CD14-positive monocyte (primary cell): ENCODE measurements around the gene ALOX5. TPM values are rescaled to one million over a fixed set of nuclear protein-coding genes. Genes with fewer than 3 reads are reported as not detected.

ENCODE experiments used
- DNase-seq, 3 donors: peaks; one replicate each; pipeline ENCODE4 v3.0.0-alpha.2; 2011 to 2022
- H2AFZ ChIP-seq: 2 replicates; pipeline ENCODE4 v1.6.0; 2012; ENCODE audit warnings: mild to moderate bottlenecking, low read depth, low read length, inconsistent platforms; ENCODE audit not compliant: insufficient read depth, poor library complexity, severe bottlenecking
- H3K27ac ChIP-seq, 2 donors: 1 replicate in 1 of 2; 2 replicates in 1 of 2; pipeline ENCODE4 v1.5.1; 2012 to 2013; ENCODE audit warnings: low read length in 2 of 2, control low read depth in 1 of 2, inconsistent platforms in 1 of 2, low read depth in 1 of 2, mild to moderate bottlenecking in 1 of 2
- H3K27me3 ChIP-seq, 2 donors: one replicate each; pipeline versions ENCODE4 v1.6.0 to v1.6.1; 2011 to 2013; ENCODE audit warnings: low read length in 2 of 2; ENCODE audit not compliant: control insufficient read depth in 2 of 2, insufficient read depth in 2 of 2
- H3K36me3 ChIP-seq, 2 donors: replicated peaks in 1 of 2; 1 replicate in 1 of 2; 2 replicates in 1 of 2; pipeline versions ENCODE4 v1.5.1 to v1.6.1; 2012 to 2013; ENCODE audit warnings: low read length in 2 of 2, control low read depth in 1 of 2, inconsistent platforms in 1 of 2, mild to moderate bottlenecking in 1 of 2; ENCODE audit not compliant: insufficient read depth in 2 of 2, control insufficient read depth in 1 of 2
- H3K4me1 ChIP-seq, 2 donors: 1 replicate in 1 of 2; 2 replicates in 1 of 2; pipeline versions ENCODE4 v1.5.1 to v1.6.1; 2012 to 2013; ENCODE audit warnings: low read length in 2 of 2, control low read depth in 1 of 2, inconsistent platforms in 1 of 2, mild to moderate bottlenecking in 1 of 2, moderate library complexity in 1 of 2; ENCODE audit not compliant: insufficient read depth in 2 of 2, control insufficient read depth in 1 of 2
- H3K4me2 ChIP-seq: replicated peaks from 2 replicates; pipeline ENCODE3; 2012; ENCODE audit warnings: low read length, moderate library complexity, mild to moderate bottlenecking; ENCODE audit not compliant: poor library complexity, severe bottlenecking; ENCODE audit errors: extremely low read depth
- H3K4me3 ChIP-seq, 3 experiments: fragments of 200-600 bp in 1 of 3; sonication (generic) in 1 of 3; replicated peaks in 1 of 3; 1 replicate in 2 of 3; 2 replicates in 1 of 3; pipeline ENCODE4 v1.5.1; 2011 to 2013; ENCODE audit warnings: low read length in 3 of 3, mild to moderate bottlenecking in 3 of 3, control low read depth in 2 of 3, low read depth in 2 of 3, inconsistent platforms in 1 of 3, moderate library complexity in 1 of 3
- H3K79me2 ChIP-seq: 2 replicates; pipeline ENCODE4 v1.6.0; 2012; ENCODE audit warnings: mild to moderate bottlenecking, control low read depth, inconsistent platforms, low read length, moderate library complexity; ENCODE audit not compliant: insufficient read depth
- H3K9ac ChIP-seq: 2 replicates; pipeline ENCODE4 v1.6.0; 2017; ENCODE audit warnings: low read length, mild to moderate bottlenecking; ENCODE audit not compliant: insufficient read depth, poor library complexity, severe bottlenecking
- H3K9me3 ChIP-seq, 2 donors: replicated peaks in 1 of 2; 1 replicate in 1 of 2; 2 replicates in 1 of 2; pipeline versions ENCODE4 v1.5.1 to v1.6.1; 2012 to 2013; ENCODE audit warnings: low read length in 2 of 2, control low read depth in 1 of 2; ENCODE audit not compliant: control insufficient read depth in 1 of 2, insufficient read depth in 1 of 2
- H4K20me1 ChIP-seq: 2 replicates; pipeline ENCODE4 v1.6.0; 2012; ENCODE audit warnings: mild to moderate bottlenecking, low read length, control low read depth, moderate library complexity; ENCODE audit not compliant: insufficient read depth
- H3K27ac Mint-ChIP-seq, 7 donors: one replicate each; pipeline ENCODE4 v1.8.0; 2020; ENCODE audit warnings: mild to moderate bottlenecking in 7 of 7, mixed read lengths in 7 of 7, moderate library complexity in 6 of 7, inconsistent platforms in 2 of 7
- H3K27me3 Mint-ChIP-seq, 3 donors: one replicate each; pipeline ENCODE4 v1.8.0; 2021 to 2022; ENCODE audit warnings: low read depth in 3 of 3, mild to moderate bottlenecking in 3 of 3, mixed read lengths in 3 of 3, moderate library complexity in 3 of 3, inconsistent platforms in 1 of 3
- H3K36me3 Mint-ChIP-seq, 2 donors: one replicate each; pipeline ENCODE4 v1.8.0; 2020; ENCODE audit warnings: mixed read lengths in 2 of 2, inconsistent platforms in 1 of 2, mild to moderate bottlenecking in 1 of 2
- H3K4me1 Mint-ChIP-seq: one replicate; pipeline ENCODE4 v1.8.0; 2020; ENCODE audit warnings: mild to moderate bottlenecking, mixed read lengths
- H3K4me3 Mint-ChIP-seq, 2 donors: one replicate each; pipeline ENCODE4 v1.8.0; 2020; ENCODE audit warnings: mild to moderate bottlenecking in 2 of 2, mixed read lengths in 2 of 2, moderate library complexity in 1 of 2
- H3K9me3 Mint-ChIP-seq, 7 donors: one replicate each; pipeline ENCODE4 v1.8.0; 2020 to 2022; ENCODE audit warnings: mixed read lengths in 7 of 7, mild to moderate bottlenecking in 6 of 7, moderate library complexity in 6 of 7, inconsistent platforms in 2 of 7
- WGBS: methylation state at CpG from one replicate; pipeline ENCODE4 v1.1.5; 2013; ENCODE audit warnings: missing lambda C conversion rate; ENCODE audit not compliant: insufficient coverage; 5-methylcytosine and 5-hydroxymethylcytosine counted together
- intact Hi-C, 2 donors: fragments of 100-400 bp; cut with micrococcal nuclease; formaldehyde crosslinking; loops; one replicate each; pipeline versions ENCODE4 v1.15.0 to v1.15.1; 2023
- polyA plus RNA-seq, 3 donors: library from polyadenylated mRNA; depleted of rRNA in 1 of 3; unstranded in 2 of 3; stranded (reverse) in 1 of 3; fragments of 300-500 nt in 2 of 3; fragments of >200 nt in 1 of 3; fragmentation: Illumina TruSeq in 2 of 3; gene quantifications; 1 replicate in 2 of 3; 2 replicates in 1 of 3; pipeline ENCODE4 v1.2.3, GENCODE V29; 2012 to 2021
- TF ChIP-seq, protein P1 (sequence below): fragments of 200-600 bp; IDR thresholded peaks from one replicate; pipeline ENCODE4 v1.8.0; 2022; ENCODE audit warnings: antibody characterized with exemption, mild to moderate bottlenecking

Gene ALOX5
- polyA plus RNA-seq, 3 donors: 223 to 918 (median 272) TPM

DNA sequence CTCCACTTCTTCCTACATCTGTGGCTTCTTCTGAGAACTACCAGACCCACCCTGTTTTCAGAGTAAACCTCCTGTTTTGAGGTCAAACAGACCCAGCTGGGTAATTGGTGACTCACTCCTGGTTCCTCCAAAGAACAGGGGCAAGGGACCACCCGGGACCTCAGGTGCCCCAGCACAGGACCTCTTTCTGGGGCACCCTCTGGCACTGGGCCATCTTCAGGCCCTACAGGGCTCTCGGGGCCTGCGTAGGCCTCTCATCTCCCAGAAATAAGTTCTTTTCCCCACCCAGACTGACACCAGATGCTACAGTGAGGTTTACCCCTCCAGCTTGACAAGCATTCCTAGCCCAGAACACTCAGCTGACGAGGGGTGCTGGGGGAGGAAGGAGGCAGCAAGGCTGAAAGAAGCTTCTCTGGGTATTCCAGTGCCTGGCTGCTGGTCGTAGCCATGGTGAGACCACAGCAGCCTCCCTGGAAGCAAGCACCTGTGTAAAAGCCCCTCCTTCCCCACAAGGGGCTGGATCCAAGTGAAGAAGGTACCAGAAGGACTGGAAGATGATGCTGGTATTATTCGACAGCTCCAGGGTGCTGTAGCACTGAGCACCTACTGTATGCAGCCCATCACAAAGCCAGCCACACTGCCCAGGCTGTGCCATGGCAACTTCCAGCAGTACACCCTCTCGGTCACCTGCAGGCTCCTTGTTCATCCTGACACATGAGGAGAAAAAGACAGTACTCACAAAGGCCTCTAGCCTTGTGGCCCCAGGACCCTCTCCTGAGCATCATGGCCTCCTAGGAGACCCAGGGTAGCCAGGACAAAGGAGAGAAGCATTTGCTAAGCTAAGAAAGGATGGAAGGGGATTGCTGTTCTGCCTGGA, 47.4 kb downstream of the ALOX5 start:
- Mint-ChIP-seq H3K27me3 (peaks cover 0 to 2% (median 0%) of the 10 kb centered on the region in 3 donors), H3K27ac (peak overlapping the region; percentile 84 to 97 (median 95)), H3K4me3 (peak overlapping the region; percentile 57 to 89), H3K4me1 (peaks cover 96% of the 10 kb centered on the region), H3K9me3 (peaks cover 0 to 3% (median 0%) of the 10 kb centered on the region in 7 donors), H3K36me3 (peaks cover 55 to 58% of the 10 kb centered on the region in 2 donors)
- peak overlapping the region in 1 of 3 experiments; percentile 79 for H3K4me3 ChIP-seq
- H3K4me1 ChIP-seq: peaks cover 86 to 93% of the 10 kb centered on the region in 2 donors
- H3K9me3 ChIP-seq: no peaks in the 10 kb centered on the region
- no peak overlapping the region for H2AFZ ChIP-seq
- peaks cover 76% of the 10 kb centered on the region for H4K20me1 ChIP-seq
- no peaks in the 10 kb centered on the region for H3K27me3 ChIP-seq
- intact Hi-C loops: loop anchor here in 1 of 2 donors (2.0 to 5.0 kb wide), 2 partner anchors 36 to 39 kb away; no protein-coding TSS in a partner anchor
- TF ChIP-seq, protein P1, sequence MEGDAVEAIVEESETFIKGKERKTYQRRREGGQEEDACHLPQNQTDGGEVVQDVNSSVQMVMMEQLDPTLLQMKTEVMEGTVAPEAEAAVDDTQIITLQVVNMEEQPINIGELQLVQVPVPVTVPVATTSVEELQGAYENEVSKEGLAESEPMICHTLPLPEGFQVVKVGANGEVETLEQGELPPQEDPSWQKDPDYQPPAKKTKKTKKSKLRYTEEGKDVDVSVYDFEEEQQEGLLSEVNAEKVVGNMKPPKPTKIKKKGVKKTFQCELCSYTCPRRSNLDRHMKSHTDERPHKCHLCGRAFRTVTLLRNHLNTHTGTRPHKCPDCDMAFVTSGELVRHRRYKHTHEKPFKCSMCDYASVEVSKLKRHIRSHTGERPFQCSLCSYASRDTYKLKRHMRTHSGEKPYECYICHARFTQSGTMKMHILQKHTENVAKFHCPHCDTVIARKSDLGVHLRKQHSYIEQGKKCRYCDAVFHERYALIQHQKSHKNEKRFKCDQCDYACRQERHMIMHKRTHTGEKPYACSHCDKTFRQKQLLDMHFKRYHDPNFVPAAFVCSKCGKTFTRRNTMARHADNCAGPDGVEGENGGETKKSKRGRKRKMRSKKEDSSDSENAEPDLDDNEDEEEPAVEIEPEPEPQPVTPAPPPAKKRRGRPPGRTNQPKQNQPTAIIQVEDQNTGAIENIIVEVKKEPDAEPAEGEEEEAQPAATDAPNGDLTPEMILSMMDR: no peak
- H3K9ac ChIP-seq: peak overlapping the region; percentile 62
- peaks cover 40 to 62% of the 10 kb centered on the region in 2 donors for H3K36me3 ChIP-seq
- 42% methylated on average over 4 of the region's 7 CpGs for WGBS
- H3K27ac ChIP-seq: peak overlapping the region; percentile 68 to 92
- peak overlapping the region; percentile 80 for H3K4me2 ChIP-seq
- peaks cover 33% of the 10 kb centered on the region for H3K79me2 ChIP-seq
- DNase-seq: peak in 1 of 3 donors; percentile 48

DNA sequence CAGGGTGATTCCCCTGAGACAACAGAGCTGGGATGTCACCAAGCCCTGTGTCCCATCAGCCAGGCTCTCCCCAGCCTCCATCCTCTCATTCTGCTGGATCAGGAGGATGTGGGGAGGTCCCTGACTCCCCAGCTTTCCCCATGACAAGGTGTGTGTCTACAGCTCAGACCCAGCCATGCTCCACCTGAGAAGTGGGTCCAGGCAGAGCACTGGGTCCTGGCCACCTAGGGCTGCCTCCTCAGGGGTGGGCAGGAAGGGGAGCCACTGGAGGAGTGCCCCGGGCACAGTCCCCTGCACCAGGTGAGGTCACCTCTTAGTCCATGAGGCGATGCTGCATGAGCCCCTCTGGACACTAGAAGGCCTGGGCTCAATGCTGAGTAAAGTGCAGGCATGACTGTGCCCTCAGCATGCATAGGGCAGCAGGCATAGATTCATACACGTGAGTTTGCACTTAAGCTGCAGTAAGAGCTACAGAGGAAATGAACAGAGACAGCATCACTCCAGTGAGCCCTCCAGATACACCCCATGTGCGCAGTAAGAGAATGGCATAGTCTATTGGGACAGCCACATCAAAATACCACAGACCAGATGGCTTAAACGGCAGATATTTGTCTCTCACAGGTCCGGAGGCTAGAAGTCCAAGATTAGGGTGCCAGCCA, 48.3 kb downstream of the ALOX5 start:
- DNase-seq: no peak
- Mint-ChIP-seq H3K27ac (peak overlapping the region in 1 of 7 donors; percentile 26), H3K27me3 (peaks cover 0 to 2% (median 0%) of the 10 kb centered on the region in 3 donors), H3K36me3 (peaks cover 56 to 63% of the 10 kb centered on the region in 2 donors), H3K4me3 (no peak overlapping the region), H3K9me3 (no peaks in the 10 kb centered on the region), H3K4me1 (peaks cover 87% of the 10 kb centered on the region)
- no peaks in the 10 kb centered on the region for H3K9me3 ChIP-seq
- peaks cover 25% of the 10 kb centered on the region for H3K79me2 ChIP-seq
- peaks cover 47 to 62% of the 10 kb centered on the region in 2 donors for H3K36me3 ChIP-seq
- H3K27ac ChIP-seq: peak overlapping the region in 1 of 2 donors; percentile 92
- 61% methylated on average over 6 of the region's 6 CpGs for WGBS
- no peaks in the 10 kb centered on the region for H3K27me3 ChIP-seq
- no peak overlapping the region for H3K4me2 ChIP-seq
- intact Hi-C loops: loop anchor here in 1 of 2 donors (5.0 kb wide), 1 partner anchor 35 kb away; no protein-coding TSS in a partner anchor
- H2AFZ ChIP-seq: no peak overlapping the region
- H3K9ac ChIP-seq: no peak overlapping the region
- H3K4me3 ChIP-seq: no peak overlapping the region
- TF ChIP-seq, protein P1: no peak
- H3K4me1 ChIP-seq: peaks cover 78 to 84% of the 10 kb centered on the region in 2 donors
- peaks cover 76% of the 10 kb centered on the region for H4K20me1 ChIP-seq
